NB4 (cell line): Measurements from ENCODE around the gene DDX56.

Source experiments
- DNase-seq: peaks from one replicate; pipeline ENCODE4 v3.0.0; 2010; ENCODE audit warnings: low read depth
- H3K4me3 ChIP-seq: one replicate; pipeline ENCODE4 v1.5.1; 2011; ENCODE audit warnings: mild to moderate bottlenecking, low read depth, low read length, moderate library complexity
- MYC ChIP-seq: IDR thresholded peaks from 2 replicates; pipeline ENCODE4 v1.6.1; 2011; ENCODE audit warnings: low read depth, low read length
- POLR2A ChIP-seq: IDR thresholded peaks from 2 replicates; pipeline ENCODE4 v1.6.1; 2011; ENCODE audit warnings: mild to moderate bottlenecking; ENCODE audit not compliant: insufficient read length; ENCODE audit errors: extremely low read depth
- TF ChIP-seq, protein P1 (sequence below): IDR thresholded peaks from one replicate; pipeline ENCODE4 v1.5.1; 2012; ENCODE audit warnings: low read depth, low read length
- TF ChIP-seq, protein P2 (sequence below): IDR thresholded peaks from 2 replicates; pipeline ENCODE4 v1.6.1; 2011; ENCODE audit warnings: low read depth, low read length

The DDX56 gene

DNA sequence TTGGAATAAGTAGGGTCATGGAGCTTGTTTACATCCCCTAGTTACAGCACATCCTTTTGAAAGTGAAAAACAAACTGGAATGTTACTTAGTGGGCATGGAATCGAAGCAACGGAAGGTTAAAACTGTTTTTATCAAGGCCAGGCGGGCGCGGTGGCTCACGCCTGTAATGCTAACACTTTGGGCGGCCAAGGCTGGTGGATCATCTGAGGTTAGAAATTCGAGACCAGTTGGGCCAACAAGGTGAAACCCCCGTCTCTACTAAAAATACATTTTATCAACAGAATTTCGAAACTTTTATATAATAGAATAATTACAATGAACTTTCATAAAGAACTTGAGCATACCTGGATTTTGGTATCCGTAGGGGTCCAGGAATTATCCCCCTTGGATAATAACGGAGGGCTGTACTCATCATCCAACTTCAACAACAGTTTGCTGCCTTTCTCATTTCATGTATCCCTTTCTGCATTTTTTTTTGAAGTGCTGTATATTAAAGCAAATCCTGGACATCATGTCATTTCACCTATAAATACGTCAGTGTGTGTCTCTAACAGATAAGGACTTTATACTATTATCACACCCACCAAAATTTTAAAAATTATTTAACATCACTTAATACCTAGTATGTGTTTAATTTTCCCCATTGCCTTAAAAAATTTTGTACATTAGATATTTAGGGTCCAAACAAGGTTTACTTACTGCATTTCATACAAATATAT, 9.6 kb upstream of the DDX56 start:
- DNase-seq: peak; percentile 12
- peak overlapping the region; percentile 89 for H3K4me3 ChIP-seq
- TF ChIP-seq POLR2A: no peak
- TF ChIP-seq MYC: no peak
- TF ChIP-seq, protein P1, sequence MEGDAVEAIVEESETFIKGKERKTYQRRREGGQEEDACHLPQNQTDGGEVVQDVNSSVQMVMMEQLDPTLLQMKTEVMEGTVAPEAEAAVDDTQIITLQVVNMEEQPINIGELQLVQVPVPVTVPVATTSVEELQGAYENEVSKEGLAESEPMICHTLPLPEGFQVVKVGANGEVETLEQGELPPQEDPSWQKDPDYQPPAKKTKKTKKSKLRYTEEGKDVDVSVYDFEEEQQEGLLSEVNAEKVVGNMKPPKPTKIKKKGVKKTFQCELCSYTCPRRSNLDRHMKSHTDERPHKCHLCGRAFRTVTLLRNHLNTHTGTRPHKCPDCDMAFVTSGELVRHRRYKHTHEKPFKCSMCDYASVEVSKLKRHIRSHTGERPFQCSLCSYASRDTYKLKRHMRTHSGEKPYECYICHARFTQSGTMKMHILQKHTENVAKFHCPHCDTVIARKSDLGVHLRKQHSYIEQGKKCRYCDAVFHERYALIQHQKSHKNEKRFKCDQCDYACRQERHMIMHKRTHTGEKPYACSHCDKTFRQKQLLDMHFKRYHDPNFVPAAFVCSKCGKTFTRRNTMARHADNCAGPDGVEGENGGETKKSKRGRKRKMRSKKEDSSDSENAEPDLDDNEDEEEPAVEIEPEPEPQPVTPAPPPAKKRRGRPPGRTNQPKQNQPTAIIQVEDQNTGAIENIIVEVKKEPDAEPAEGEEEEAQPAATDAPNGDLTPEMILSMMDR: no peak
- TF ChIP-seq, protein P2, sequence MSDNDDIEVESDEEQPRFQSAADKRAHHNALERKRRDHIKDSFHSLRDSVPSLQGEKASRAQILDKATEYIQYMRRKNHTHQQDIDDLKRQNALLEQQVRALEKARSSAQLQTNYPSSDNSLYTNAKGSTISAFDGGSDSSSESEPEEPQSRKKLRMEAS: no peak

DNA sequence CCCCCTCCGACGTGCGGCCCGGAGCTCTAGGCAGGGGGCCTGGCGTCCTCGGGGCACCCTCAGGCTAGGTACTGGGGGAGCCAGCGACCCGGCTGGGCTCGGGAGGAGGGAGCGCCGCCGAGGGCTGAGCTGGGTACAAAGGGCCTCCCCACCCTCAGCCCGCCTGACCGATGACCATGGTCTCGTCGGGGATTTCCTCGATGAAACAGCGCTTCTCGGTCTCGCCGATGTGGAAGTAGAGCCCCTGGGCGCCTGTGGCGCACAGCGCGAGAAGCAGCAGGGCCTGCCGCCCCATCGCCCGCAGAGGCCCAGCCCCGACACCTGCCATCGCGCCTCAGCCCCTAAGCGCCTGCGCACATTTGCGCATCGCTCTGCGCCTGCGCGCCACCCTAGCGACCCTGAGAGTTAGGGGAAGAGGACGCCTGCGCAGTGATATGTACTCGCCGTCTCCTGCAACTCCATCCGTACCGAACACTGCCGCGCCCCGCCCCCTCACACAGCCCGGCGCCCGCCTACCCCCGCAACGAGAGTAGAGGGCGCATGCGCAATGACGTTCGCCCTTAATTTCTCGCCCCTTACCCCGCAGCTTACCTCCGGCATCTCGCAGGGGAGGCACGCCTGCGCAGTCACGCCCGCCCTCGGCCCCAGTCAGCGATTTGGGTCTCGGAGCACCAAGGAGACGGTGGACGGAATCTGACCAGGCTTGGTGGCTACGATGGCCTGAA, 8.3 kb upstream of the DDX56 start, which contains the start of gene TMED4:
TMED4 (minus strand) TSS at position 353 of the 725 bp plus-strand sequence; CDS start at position 328, 25 bp downstream.
- peak; percentile 71; the same call in 1 of the 2 replicates for TF ChIP-seq MYC
- TF ChIP-seq POLR2A: peak; percentile 95
- TF ChIP-seq, protein P1: no peak
- TF ChIP-seq, protein P2: peak; percentile 66; the same call in 1 of the 2 replicates
- peak; percentile 100 for DNase-seq
- H3K4me3 ChIP-seq: peak within 1 kb of the TSS; percentile 89

DNA sequence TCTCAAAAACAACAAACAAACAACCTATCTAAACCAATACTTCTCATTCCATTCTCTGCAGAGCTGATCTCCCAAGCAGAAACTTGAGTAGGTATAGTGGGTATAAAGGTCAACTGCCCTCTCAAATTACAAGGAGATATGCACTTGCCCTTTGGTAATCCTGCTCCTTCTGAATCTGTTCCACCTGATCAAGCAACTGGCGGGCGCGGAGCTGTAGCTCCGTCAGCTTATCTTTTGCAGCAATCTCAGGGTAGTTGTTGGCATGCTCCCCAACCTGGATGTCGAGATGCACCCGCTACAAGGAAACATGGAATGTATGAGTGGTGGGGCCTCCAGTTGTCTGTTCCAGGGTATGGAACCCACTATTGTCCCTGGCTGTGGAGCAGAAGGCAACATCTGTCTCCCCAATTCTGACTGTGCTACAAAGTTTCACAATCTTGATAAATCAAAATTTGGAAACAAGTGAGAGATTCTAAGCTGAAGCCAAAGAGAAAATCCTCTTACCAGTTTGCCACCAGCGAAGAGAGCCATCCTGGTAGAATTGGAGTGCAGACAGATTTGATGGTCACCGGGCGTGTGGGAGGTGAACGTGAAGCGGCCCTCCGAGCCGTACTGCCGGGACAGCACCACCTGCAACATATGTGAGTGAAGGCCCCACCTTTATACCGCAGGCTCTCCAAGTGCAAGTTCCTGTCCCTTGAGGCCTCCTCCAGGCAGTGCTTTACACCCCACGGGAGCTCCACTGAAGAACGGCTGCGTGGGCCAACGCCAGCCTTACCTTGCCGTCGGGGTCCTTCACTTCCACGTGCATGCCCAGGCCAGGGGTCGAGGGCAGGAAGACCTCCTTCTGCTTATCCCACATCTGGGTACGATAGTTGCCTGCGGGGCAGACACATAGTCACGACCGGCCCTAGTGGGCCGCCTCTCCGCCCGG, 7.5 kb upstream of the DDX56 start:
- no peak for TF ChIP-seq POLR2A
- peak overlapping the region; percentile 80 for H3K4me3 ChIP-seq
- DNase-seq: peak; percentile 61

DNA sequence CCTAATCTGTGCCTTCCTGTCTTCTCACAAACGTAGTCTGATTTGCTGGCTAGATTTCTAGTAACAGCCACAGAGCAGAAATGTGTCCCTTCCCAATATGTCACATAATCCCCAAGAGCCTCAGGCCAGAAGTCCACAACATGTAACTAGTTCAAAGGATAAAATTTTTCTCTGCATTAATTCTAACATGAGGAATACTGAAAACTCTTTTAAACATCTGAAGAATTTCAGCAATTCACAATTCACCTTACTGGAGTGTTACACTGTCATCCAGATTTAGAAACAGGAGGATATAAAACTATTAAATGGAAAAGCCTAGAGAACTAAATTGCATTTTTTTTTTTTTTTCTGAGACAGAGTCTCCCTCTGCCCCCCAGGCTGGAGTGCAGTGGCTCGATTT, 2.5 kb upstream of the DDX56 start:
- no peak for DNase-seq
- TF ChIP-seq, protein P2: no peak
- TF ChIP-seq POLR2A: no peak
- TF ChIP-seq, protein P1: no peak
- no peak for TF ChIP-seq MYC
- no peak overlapping the region for H3K4me3 ChIP-seq

DNA sequence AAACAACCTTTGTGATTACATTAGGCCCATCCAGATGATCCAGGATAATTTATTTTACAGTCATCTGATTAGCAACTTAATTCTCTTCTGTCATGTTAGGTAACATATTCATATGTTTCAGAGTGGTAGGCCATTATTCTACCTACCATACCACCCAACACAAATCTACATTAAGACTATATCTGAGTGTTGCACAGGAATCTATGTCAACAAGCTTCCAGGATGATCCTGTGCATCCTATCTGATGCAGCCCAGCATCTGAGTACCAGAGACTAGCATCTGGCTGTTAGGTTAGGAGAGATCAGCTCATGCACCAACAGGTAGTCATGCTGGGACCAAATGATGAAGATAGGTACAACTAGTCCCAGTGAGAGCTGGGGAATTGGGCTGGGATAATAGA, 1.3 kb upstream of the DDX56 start:
- TF ChIP-seq, protein P1: no peak
- TF ChIP-seq POLR2A: no peak
- TF ChIP-seq, protein P2: no peak
- TF ChIP-seq MYC: no peak
- no peak for DNase-seq
- H3K4me3 ChIP-seq: peak overlapping the region; percentile 95
